GM19455 (cell line): ENCODE results near the gene SSB.
"Not testable (repeated sequence)": the region's sequence is repeated elsewhere in the genome, so short reads cannot be mapped to it uniquely, and the experiment has no call there.

Experiments used
- ATAC-seq: cut with Tn5 transposase; IDR thresholded peaks from one replicate; pipeline ENCODE4 v1.9.1; 2021; ENCODE audit not compliant: unreplicated experiment

Gene SSB

GRCh38 chr2:169828141-169828811 is 29.6 kb downstream of the SSB start:
- no peak for ATAC-seq

- no peak for ATAC-seq
Measured at GRCh38 chr2:169834401-169834800, 35.7 kb downstream of the SSB start.

DNA sequence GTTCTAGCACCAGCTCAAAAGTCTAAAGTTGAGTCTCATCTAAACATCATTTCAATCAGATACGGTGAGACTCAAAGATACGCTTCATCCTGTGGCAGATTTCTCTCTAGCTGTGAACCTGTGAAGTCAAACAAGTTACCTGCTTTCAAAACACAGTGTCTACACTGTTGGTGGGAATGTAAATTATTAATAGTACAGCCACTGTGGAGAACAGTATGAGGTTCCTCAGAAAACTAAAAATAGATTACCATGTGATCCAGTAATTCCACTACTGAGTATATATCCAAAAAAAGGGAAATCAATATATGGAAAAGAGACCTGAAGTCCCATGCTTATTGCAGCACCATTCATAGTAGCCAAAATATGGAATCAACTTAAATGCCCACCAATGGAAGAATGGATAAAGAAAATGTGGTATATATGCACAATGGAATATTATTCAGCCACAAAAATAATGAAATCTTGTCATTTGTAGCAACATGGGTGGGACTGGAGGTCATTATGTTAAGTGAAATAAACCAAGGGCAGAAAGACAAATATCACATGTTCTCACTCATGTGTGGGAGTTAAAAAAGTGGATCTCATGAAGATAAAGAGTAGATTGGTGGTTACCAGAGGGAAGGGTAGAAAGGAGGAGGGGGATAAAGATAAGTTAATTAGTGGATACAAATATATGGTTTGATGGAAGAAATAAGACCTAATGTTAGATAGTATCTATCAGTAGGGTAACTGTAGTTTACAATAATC is 40.2 kb downstream of the SSB start:
- no peak for ATAC-seq

DNA sequence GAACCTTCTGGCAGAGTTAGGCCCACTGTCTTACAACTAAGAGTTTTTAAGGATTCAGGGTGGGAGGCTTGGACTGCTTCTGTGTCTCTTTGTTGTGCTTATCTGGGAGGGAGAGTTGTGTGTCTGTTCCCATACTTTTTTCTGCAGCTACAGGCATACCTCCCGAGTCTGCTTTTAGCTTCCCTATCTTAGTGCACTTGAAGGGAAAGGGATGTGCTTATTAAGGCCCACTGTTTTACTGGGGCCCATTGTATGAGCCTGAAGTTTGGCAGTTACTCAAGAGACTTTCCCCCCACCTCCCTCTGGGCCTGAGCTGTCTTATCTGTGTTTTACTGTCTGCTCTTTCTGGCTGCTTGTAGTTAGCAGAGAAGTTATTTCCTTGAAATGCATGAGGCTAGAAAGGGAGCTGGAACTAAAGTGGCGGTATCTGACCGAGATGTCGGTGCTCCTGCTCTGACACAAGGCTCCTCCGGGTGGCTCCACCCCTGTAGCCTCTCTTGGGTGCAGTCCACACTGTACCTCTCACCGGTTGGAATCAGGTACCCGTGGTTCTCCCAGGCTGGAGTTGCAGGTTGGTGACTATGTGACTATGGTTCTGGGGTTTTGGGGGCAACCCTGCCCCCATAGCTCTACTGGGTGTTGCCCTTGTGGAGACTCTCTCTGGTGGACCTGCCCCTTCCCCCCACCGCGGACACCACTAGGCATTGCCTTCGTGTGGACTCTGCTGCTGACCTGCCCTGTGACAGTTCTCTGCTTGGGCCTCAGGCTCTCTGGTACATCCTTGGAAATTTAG is 41.5 kb downstream of the SSB start:
- ATAC-seq, result no peak

DNA sequence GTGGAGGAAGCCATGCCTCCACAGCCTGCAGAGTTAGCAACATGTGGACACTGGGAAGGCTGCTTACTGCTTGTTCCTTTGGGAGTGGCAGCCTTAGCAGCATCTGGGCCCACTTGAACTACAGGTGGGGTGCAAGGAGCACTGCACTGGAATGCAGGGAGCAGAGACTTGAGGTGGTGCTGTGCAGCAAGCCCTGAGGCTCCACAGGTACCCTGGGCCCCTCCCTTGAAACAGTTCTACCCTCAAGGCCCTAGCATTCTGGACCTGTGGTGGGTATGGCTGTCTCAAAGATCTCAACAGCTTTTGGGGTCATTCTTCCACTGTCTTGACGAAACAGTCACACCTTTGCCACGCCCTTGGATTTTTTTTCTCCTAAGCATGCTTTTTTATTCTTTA is 42.1 kb downstream of the SSB start:
- no peak for ATAC-seq

DNA sequence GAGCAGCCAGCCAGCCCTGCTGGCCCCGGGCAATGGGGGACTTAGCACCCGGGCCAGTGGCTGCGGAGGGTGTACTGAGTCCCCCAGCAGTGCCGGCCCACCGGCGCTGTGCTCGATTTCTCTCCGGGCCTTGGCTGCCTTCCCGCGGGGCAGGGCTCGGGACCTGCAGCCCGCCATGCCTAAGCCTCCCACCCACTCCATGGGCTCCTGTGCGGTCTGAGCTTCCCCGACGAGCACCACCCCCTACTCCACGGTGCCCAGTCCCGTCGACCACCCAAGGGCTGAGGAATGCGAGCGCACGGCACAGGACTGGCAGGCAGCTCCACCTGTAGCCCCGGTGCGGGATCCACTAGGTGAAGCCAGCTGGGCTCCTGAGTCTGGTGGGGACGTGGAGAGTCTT is 43.0 kb downstream of the SSB start:
- ATAC-seq, result not testable (repeated sequence)

GRCh38 chr2:169845016-169845415 is 46.3 kb downstream of the SSB start:
- ATAC-seq, result no peak

- not testable (repeated sequence) for ATAC-seq
Measured at GRCh38 chr2:169848959-169849693, 50.5 kb downstream of the SSB start.

DNA sequence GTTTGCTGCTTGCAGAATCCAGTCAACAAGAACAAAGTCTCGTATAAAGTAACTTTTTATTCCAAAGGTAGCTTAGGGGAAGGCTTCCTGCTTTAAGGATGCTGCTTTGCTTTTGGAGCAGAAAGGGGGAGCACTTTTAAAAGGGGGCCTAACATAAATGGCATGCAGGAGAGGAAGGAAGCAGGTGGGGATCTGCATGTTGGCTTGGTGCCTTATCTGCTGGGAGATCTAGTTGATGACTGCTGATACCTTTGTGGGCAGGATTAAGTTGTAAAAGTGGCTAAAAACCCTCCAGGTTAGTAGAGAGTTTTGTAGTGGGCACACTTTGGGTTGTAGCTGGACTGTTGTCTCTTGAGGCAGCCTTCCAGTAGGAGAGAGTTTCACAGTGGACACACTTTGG is 51.0 kb downstream of the SSB start:
- ATAC-seq, result no peak

DNA sequence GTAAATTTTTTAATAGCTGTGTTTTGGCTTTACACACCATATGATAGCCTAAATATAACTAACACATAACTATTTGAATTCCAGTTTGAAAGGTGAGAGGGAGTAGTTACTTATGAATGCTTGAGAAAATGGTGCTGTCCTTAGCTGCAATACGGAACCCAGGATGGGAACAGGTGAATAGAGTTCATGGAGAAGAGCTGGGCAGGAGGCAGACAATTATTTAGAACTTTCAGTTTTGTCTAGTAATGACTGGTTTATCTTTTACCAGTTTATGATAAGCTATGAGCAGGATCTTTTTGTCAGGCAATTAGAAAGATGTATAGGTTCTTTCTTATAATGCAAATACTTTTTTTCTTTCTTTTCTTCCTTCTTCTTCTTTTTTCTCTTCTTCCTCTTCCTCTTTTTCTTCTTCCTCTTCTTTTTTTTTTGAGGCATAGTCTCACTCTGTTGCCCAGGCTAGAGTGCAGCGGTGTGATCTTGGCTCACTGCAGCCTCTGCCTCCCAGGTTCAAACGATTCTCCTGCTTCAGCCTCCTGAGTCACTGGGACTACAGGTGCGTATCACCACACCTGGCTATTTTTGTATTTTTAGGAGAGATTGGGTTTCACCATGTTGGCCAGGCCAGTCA is 54.5 kb downstream of the SSB start:
- no peak for ATAC-seq

- not testable (repeated sequence) for ATAC-seq
Measured at GRCh38 chr2:169855281-169856258, 56.9 kb downstream of the SSB start.

DNA sequence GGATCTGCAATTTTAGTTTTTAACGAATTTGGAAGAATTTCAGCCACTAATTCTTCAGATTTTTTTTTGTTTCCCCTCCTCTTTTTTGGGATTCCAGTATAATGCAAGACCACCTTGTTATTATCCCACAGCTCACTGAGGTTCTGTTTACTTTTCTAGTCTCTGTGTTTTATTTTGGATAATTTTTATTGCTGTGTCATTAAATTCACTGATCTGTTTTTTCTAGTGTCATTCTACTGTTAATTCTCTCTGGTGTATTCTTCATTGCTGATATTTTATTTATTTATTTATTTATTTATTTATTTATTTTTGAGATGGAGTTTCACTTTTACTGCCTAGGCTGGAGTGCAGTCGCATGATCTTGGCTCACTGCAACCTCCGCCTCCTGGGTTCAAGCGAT is 60.8 kb downstream of the SSB start:
- no peak for ATAC-seq

DNA sequence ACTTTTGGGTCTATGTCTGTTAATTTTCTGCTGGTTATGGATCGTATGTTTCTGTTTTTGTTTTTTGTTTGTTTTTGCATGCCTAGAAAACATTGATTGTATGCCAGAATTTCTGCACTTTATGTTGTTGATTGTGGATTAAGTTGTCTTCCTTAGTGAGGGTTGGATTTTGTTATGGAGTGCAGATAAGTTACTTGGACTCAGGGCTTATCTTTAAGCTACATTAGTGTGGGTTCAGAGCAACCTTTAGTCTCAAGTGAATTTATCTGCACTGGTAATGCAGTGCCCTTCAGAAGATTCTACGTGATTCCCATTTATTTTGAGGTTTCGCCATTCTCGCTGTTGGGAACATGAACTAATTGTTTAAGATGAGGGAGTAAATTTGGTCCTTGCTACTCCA is 61.5 kb downstream of the SSB start:
- ATAC-seq, result no peak
